Measurements from ENCODE around the gene PTPRG.

Gene PTPRG

DNA sequence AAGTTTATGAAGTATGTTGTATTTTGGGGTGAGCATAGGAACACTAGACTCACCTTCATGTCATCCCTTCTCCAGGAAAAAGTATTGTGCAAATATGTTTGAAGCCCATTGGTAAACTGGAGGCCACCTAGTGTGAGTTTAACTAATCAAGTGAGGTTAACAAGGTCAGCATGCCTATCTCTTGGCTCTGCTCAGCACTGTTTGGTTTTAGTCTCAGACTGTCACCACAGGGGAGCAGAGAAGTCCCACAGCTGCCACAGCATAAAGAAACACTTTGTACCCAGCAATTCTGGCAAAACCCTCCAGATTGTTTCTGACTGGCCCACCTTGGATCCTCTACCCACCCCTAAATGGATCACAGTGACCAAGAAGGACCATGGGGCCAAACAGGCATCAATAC is 659.2 kb downstream of the PTPRG start:
- H3K27ac ChIP-seq, result no peak overlapping the region
- TF ChIP-seq, protein P1, sequence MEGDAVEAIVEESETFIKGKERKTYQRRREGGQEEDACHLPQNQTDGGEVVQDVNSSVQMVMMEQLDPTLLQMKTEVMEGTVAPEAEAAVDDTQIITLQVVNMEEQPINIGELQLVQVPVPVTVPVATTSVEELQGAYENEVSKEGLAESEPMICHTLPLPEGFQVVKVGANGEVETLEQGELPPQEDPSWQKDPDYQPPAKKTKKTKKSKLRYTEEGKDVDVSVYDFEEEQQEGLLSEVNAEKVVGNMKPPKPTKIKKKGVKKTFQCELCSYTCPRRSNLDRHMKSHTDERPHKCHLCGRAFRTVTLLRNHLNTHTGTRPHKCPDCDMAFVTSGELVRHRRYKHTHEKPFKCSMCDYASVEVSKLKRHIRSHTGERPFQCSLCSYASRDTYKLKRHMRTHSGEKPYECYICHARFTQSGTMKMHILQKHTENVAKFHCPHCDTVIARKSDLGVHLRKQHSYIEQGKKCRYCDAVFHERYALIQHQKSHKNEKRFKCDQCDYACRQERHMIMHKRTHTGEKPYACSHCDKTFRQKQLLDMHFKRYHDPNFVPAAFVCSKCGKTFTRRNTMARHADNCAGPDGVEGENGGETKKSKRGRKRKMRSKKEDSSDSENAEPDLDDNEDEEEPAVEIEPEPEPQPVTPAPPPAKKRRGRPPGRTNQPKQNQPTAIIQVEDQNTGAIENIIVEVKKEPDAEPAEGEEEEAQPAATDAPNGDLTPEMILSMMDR (conservative IDR thresholded peaks at IDR 0.05), result no peak
- TF ChIP-seq ZFX (IDR thresholded peaks at IDR 0.05), result no peak

DNA sequence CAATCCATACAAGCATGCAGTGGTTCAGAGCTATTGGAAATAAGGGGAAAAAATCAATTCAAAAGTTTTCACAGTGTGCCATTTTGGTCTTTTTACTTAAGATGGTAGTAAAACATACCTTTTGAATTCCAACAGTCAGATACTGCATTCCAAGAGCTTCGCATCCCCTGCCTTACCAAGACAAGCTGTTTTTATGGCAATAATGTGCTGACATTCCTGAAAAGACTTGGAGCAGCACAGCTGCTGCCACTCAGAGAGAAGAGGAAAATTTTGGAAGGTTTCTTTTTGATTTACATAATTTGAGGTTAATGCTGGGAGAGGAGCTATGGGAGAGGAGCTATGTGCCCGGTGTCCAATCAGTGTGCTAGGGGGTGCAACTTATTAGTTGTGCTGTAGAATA is 663.7 kb downstream of the PTPRG start:
- H3K27ac ChIP-seq, result no peak overlapping the region

DNA sequence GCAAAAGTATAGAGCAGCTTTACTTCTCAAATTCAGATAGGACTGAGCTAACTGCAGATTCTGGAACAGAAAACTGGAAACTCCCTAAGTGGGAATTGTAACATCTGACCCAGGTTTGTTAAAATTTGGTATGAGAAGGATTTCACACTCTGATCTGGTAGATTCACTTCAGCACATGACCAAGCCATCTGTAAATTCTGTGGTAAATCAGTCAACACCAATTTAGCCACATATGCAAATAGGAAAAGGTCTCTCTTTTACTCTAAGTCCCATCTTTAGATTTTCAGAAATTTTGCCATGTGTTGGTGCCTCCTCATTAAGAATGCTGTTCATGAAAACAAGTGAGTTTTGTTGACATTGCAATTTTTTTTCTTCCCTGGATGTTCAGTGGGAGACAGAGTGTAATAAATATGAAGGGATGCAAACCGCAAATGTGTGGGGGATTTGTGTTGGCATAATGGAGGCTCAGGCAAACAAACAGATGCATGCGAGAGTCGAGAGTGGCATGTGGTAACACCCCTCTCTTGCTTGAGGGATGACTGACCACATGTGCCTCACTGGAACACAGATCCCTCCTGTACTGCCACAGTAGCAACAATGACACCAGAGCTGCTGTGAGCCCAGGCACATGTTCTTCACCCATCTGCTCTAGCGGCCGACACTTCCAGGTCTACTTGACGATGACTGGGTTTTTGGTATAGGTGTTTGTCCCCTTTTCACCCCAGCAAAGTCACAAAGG is 665.4 kb downstream of the PTPRG start:
- no peak overlapping the region for H3K27ac ChIP-seq
- TF ChIP-seq, protein P1 (conservative IDR thresholded peaks at IDR 0.05), result no peak
- no peak for TF ChIP-seq ZFX (IDR thresholded peaks at IDR 0.05)

More for the DNA sequence above, 663.7 kb downstream of the PTPRG start:
- no peak for TF ChIP-seq ZFX (IDR thresholded peaks at IDR 0.05)
- TF ChIP-seq, protein P1 (conservative IDR thresholded peaks at IDR 0.05), result no peak

DNA sequence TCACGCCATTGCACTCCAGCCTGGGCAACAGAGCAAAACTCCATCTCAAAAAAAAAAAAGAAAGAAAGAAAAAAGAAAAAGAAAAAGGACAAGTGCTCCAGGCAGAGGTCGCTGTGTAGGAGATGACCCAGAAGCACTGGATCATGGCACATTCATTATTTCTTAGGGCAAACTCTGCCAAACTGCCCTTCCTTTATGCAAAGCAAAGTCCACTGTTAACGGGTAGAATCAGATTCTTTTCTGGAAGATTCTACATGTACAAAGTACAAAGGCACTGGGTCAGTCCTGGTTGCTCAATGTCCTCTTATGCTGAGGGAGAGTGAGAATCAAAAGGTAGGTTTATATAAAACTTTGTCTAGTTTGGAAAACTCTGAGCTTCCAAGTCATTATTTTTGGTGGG is 667.1 kb downstream of the PTPRG start:
- no peak overlapping the region for H3K27ac ChIP-seq
- TF ChIP-seq, protein P1 (conservative IDR thresholded peaks at IDR 0.05), result no peak
- no peak for TF ChIP-seq ZFX (IDR thresholded peaks at IDR 0.05)

DNA sequence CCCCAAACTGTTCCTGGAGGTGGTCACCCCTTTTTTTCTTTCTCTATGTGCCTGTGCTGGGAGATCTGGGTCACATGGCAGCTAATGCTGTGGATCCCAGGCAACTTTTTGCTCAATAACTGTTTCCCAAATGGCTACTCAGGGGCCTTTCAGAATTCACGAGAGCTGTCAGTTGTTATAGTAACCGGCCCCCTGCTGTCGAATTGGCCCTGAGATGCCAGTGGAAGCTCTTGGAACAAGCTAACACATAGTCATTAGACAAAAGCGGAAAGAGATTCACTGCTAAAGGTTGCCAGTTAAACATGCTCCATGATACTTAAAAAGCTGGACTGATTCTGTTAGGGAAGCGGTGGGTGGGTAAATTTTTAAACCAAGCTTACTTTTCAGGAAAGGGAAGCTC is 667.8 kb downstream of the PTPRG start:
- H3K27ac ChIP-seq, result no peak overlapping the region
- TF ChIP-seq, protein P1 (conservative IDR thresholded peaks at IDR 0.05), result no peak
- TF ChIP-seq ZFX (IDR thresholded peaks at IDR 0.05), result no peak

DNA sequence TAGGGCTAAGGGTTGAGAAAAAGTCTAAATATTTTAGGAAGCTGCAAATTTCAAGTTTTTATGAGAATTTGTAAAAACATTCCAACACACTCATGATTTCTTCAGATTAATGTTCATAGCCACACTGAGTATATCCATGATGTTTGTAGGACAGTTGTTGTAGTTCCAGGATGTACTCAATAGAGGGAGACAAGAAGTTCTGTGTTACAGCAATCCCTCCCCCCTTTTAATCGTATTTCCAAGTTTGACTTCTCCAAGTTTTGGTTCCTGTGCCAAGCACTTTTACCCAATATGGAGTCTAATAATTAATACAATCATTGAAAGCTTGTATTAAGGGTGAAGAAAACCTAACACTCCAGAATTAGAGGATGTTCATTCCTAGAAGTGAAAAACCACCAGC is 668.5 kb downstream of the PTPRG start:
- TF ChIP-seq, protein P1 (conservative IDR thresholded peaks at IDR 0.05), result peak; percentile 63
- no peak for TF ChIP-seq ZFX (IDR thresholded peaks at IDR 0.05)
- H3K27ac ChIP-seq, result no peak overlapping the region

DNA sequence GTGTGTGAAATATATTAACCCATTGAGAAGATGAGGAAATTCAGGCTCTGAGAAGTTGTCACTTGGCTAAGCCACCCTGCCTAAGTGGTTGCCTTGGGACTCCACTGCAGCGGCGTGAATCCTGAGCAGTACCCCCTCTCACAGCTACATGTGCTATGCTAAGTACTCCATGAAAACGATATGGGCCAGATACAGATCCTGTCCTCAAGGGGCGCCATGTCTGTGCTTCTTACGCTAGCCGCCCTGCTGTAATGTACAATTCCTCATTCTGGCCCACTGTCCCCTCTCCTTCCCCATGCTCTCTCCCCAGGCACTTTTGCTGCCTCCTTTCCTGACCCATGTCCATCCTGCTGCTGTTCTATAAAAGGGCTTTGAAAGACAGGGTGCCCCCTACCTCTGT is 671.7 kb downstream of the PTPRG start:
- TF ChIP-seq ZFX (IDR thresholded peaks at IDR 0.05), result no peak
- TF ChIP-seq, protein P1 (conservative IDR thresholded peaks at IDR 0.05), result no peak
- no peak overlapping the region for H3K27ac ChIP-seq
